Measurements from ENCODE around the gene ZNF624.
"Not testable (repeated sequence)": the region's sequence is repeated elsewhere in the genome, so short reads cannot be mapped to it uniquely, and the experiment has no call there.

The ZNF624 gene

GRCh38 chr17:16653367-16654041 lies at the start of gene ZNF624:
TSS of gene ZNF624 (minus strand) at chr17:16653850.
- peak; percentile 89 for DNase-seq

GRCh38 chr17:16697603-16698002 lies 44.0 kb upstream of the ZNF624 start:
- not testable (repeated sequence) for DNase-seq

- not testable (repeated sequence) for DNase-seq
Measured at GRCh38 chr17:16690447-16690846, 36.8 kb upstream of the ZNF624 start.

GRCh38 chr17:16689731-16690281 lies 36.2 kb upstream of the ZNF624 start, which contains the start of gene CCDC144A:
TSS of gene CCDC144A (plus strand) at chr17:16690241. CDS start at chr17:16690401, 160 bp downstream.
- DNase-seq = peak; percentile 28

GRCh38 chr17:16687151-16687550 lies 33.5 kb upstream of the ZNF624 start:
- not testable (repeated sequence) for DNase-seq

DNA sequence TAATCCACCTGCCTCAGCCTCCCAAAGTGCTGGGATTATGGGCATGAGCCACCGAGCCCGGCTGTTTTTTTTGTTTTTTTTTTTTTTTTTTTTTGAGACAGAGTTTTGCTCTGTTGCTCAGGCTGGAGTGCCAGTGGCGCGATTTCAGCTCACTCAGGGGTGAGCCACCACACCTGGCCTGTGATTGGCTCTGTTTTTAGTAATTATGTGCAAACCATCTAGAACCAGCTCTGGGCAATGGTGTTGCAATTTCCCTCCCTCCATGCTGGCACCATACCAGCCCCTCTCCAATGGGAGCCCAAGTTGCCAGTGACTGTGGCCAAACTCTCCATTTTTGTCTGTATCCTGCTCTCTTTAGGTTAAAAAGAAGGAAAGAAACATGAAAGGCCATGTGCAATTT lies 32.4 kb upstream of the ZNF624 start:
- not testable (repeated sequence) for DNase-seq

DNA sequence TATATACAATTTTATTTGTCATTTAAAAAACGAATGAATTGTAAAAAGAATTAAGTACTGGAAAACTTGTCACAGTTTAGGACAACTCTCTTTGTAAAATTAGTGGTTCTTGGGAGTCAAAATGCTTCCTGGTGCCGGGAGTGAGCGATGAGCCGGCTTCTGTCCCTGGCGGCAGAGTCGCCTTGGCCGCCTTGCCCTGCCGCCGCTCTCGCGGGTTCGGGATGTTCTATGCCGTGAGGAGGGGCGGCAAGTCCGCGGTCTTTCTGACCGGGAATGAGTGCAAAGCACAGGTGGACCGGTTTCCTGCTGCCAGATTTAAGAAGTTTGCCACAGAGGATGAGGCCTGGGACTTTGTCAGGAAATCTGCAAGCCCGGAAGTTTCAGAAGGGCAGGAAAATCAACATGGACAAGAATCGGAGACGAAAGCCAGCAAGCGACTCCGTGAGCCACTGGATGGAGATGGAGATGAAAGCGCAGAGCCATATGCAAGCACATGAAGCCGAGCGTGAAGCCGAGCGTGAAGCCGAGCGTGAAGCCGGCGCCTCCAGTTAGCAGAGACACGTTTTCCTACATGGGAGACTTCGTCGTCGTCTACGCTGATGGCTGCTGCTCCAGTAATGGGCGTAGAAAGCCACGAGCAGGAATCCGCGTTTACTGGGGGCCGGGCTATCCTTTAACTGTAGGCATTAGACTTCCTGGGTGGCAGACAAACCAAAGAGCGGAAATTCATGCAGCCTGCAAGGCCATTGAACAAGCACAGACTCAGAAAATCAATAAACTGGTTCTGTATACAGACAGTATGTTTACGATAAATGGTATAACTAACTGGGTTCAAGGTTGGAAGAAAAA lies 29.9 kb upstream of the ZNF624 start:
- DNase-seq = not testable (repeated sequence)

DNA sequence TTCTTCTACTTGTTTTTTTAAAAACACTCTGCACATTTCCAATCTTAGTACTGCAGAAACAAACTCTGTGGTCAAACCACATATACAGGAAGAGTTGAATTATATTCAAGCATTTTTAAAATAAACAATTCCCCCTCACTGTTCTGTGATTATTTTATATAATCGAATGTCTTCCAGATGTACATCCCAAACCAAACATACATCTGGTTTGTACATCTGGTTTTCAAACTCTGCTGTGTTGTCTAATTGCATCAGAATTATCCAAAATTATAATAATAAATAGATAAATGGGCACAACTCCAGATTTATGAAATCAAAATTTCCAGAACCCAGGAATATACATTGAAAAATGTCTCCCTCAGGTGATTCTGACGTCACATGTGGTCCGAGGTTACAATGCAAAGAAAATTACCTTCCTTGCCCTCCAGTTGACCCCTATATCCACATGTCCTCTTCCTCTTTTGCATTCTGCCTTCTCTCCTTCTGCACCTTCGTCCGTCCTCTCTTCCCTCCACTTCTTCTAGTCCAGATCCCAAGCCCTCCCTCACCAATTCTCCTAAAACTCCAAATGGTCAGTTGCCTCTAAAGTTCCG lies 23.1 kb upstream of the ZNF624 start:
- no peak for DNase-seq

GRCh38 chr17:16666907-16667636 lies 13.4 kb upstream of the ZNF624 start:
- not testable (repeated sequence) for DNase-seq

DNA sequence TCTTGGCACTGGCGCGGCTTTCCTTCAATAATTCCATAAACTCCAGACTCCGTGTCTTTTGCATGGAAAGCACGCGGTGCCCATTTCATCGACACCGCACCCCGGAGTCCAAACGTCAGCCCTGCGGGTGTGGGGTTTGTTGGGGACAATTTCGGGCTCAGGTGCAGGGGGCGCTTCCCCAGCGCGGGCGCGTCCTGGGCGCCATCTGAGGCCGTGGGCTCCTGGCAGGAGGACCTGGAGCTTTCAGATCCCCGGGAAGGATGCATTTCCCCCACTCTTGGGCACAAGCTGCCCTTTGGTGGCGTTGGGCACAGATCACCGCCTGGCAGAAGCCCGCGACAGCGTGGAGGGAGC lies 12.9 kb upstream of the ZNF624 start:
- not testable (repeated sequence) for DNase-seq

- no peak for DNase-seq
Measured at GRCh38 chr17:16662936-16663335, 9.3 kb upstream of the ZNF624 start.

DNA sequence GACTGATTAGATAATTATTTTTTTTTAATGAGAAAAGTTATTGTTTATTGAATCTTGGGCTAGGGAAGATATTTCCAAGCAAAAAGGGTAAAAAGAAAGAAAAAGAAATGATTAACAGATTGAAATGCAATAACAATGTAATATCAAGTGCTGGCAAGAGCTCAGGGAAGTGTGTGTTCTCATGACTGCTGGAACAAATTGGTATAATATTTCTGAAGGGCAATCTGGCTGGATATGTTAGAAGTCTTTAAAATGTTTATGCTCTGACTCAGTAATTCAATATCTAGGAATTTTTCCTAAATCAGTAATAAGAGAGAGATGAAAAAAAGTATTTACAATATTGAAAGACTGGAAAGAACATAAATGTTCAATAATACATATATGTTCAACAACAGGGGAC lies 7.6 kb upstream of the ZNF624 start:
- DNase-seq = no peak

DNA sequence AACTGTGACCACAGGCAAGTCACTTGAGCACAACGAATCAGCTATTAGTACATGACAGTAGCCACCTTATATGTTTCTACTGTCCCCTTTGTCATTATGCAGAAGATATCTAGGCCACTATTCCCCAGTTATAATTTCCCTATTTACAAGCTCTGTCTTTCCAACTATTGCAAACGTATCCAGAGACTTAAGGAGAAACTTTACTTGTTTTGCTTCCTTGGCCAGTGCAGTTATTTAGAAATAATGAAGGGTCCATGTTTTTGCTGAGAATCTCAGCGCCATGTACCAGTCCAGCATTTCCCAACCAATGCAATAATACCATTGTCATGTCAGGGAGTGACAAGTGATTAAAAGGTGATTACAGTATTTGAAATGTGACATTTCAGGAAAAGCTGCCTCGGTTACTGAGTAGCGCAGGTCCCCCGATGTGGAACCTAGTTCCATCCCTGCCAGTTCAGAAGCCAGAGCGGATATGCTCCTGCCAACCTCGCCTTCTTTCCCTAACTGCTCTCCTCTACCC lies 743 bp downstream of the ZNF624 start:
- no peak for DNase-seq

DNA sequence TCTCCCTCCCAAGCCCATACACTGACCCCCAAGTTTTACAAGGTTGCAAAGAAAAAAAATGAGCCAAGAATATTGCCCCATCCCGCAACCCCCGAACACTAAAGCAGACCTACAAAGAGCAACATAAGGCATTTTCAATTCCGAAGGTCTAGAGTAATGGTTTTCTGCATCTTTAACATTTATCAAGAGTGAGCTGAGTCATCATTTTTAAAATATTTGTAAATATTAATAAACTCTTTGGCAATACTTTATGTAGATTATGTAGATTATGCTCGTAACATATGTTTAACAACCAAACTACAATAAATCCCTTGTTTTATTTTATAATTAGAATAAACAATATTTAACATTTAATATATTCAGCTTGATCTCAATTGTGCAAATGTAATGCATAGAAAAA lies 1.4 kb downstream of the ZNF624 start:
- DNase-seq = no peak

- no peak for DNase-seq
Measured at GRCh38 chr17:16649585-16649984, 4.1 kb downstream of the ZNF624 start.

DNA sequence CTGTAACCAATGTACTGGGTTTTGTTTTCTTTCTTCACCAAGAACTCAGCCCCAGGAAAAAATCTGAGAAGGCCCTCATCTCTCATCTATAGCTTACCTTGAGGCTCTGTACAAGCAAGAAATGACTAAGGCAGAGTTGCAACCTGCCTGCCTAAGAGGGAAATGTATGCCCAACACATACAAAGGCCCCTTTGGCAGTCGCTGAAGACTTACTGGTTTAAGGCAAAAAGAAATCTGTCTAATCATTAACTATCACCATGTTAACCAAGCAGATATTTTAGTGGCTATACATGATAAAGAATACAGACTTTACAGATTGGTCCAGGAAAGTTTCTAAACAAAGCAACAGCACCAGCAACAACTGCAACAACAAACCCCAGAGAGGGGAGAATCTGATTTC lies 14.2 kb downstream of the ZNF624 start:
- no peak for DNase-seq

DNA sequence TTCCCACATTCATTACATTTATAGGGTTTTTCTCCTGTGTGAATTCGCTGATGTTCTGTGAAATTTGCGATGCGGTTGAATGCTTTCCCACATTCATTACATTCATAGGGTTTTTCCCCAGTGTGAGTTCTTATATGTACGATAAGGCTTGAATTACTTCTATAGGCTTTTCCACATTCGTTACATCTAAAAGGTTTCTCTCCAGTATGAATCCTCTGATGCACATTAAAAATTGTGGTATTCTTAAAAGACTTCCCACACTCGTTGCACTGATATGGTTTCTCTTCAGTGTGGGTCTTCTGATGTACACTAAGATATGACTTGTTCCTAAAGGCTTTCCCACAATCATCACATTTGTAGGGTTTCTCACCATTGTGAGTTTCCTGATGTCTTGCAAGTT lies 30.4 kb downstream of the ZNF624 start:
- DNase-seq = no peak

DNA sequence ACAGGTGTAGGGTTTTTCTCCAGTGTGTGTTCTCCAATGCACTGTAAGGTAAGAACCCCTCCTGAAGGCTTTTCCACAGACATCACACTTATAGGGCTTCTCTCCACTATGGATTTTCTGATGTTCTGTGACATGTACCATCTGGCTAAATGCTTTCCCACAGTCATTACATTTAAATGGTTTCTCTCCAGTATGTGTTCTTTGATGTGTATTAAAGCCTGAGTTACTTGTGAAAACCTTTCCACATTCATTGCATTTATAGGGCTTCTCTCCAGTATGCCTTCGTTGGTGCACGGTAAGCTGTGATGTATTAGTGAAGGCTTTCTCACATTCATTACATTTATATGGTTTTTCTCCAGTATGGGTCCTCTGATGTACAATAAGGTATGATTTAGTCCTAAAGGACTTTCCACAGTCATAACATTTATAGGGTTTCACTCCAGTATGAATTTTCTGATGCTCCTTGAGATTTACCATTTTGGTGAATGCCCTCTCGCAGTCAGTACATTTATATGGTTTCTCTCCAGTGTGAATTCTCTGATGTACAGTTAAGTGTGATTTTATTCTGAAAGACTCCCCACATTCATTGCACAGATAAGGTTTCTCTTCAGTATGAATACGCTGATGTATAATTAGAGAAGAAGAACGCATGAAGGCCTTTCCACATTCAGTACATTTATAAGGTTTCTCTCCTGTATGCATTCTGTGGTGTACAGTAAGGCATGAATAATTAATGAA lies 30.9 kb downstream of the ZNF624 start:
- DNase-seq = no peak

DNA sequence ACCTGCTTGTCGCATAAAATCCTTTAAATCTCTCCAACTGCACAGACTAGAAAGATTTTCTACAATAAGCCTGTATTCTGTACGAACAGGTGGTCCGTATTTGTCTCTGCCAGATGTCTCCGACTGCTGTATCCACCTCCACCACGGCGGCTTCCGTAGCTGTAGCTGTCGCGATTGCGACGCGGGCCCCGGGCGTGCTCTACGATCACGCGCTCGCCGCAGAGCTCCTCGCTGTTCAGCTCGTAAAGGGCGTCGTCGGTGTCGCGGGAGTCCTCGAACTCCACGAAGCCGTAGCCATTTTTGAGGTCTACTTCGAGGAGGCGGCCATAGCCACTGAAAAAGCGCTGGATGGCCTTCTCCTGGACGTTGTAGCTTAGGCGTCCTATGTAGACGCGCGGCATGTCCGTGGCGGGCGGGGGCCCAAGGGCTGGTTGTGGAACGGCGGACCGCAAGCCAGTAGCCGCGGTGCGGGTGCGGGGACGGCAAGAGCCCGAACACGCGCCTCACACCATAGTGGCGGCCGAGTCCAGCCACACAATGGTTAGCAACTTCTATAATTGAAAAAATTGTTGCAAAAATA lies 36.1 kb downstream of the ZNF624 start:
- no peak for DNase-seq

- DNase-seq = no peak
Measured at GRCh38 chr17:16599537-16599936, 54.1 kb downstream of the ZNF624 start.

GRCh38 chr17:16593356-16594102 lies 60.1 kb downstream of the ZNF624 start:
- no peak for DNase-seq
